ENCODE data around the gene CRTC1.
A peak's percentile ranks its signal among the peaks of the same experiment; 100 is the strongest.
"Not testable (repeated sequence)": the region's sequence is repeated elsewhere in the genome, so short reads cannot be mapped to it uniquely, and the experiment has no call there.

Gene CRTC1

DNA sequence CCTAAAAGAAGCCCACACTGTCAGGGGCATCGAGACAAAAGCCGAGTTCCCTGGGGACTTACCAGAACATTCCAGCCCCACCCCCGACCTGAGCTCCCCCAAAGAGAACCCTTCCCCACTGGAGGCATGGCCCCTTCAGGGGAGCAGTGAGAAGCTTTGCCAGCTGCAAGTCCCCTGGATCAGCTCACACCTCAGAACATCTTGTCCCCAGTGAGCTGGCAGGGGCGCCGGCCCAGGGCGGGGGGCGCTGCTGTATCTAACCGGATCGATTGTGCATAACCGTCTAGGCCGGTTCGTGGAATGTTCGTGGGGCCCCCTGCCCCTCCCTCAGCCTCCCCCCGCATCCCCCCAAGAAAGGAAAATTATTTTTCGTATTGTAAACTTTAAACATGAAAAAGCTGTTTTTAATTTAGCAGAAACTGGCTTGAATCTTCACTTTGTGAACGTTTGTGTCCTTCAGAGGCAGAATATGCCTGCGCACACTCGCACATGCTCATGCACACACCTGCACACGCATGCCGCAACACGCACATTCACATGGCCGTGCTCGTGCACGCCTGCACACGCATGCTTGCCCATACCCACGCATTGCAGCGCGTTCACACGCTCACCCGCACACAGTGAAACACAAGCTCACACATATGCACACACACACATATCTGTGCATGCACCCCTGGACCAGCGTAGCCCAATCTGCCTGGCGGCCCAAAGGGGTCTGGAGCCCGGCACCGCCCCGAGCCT lies 12.0 kb upstream of the CRTC1 start:
- DNase-seq = no peak

DNA sequence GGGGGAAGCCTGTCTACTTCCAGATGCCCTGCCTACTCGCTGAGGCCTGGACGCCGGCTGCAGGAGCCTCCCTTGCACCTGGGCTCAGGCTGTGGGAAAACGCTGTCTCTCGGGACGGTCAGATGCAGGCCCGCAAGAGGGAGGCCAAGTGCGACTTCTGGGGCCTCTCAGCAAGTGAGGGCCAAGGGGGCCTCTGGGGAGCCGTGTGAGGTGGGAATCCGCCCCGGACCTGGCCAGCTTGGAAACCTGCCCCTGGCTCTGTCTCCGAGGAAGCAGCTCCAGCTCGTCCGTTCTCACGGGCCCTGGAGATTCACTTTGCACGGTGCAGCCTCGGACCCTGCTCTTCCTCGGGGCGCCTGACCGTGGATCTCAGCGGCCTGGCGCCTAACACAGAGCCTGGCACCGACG lies 11.4 kb upstream of the CRTC1 start:
- no peak for DNase-seq

DNA sequence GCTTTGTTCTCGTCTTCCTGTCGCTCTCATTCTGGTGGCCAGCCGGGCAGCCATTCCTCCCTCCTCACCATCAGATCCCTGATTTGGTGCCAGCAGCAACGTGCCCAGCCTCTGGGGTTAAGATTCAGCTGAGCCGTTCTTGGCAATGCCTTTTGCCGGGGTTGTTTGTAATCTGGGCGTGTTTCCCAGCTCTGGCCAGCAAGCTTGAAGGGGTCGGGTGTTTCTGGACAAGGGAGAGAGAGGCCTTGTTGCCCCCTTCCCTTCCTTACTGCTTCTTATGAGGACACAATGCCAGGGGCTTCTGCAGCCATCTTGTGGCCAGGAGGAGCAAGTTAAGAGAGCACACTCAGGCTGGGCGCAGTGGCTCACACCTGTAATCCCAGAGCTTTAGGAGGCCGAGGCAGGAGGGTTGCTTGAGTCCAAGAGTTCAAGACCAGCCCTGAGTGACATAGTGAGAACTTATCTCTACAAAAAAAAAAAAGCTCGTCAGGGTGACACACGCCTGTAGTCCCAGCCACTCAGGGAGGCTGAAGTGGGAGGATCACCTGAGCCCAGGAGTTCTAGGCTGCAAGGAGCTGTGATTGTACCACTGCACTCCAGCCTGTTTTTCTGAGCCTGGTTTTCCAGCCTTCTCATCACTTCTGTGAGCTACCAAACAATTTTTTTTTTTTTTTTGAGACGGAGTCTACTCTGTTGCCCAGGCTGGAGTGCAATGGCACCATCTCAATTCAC lies 10.7 kb upstream of the CRTC1 start:
- no peak for DNase-seq

DNA sequence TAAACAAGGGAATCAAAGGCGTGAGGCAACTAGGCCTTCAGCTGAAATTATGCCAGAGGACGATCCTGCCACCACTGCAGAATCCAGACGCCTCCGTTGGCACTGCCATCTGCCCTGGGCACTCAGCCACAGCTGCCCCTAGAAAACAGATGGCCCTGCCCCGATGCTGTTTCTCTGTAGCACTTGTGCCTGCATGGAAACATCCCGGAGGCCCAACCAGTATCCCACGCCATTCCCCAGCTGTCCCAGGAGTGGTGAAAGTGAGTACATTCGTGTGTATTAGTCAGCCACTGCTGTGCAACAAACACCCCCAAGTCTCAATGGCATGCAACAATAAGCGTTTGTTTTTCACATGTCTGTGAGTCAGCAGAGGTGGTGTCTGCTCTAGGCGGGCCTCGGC lies 8.9 kb upstream of the CRTC1 start:
- DNase-seq = no peak

DNA sequence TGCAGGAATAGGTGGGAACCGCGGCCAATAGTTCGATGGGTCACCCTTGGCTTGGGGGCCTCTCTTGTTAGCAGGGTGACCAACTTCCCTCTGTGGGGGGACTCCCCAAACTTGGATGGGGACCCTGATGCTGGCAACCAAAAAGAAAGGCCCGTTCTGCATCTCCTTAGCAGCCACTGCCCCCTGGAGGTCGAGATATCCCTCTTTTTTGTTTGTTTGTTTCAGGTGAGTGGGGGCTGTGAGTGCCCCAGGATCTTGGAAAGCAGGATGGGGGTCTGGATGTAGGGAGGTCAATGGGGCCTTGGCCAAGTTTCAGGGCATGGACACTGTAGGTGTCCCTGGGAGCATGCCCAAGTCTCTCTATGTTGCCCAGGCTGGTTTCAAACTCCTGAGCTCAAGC lies 7.7 kb upstream of the CRTC1 start:
- no peak for DNase-seq

DNA sequence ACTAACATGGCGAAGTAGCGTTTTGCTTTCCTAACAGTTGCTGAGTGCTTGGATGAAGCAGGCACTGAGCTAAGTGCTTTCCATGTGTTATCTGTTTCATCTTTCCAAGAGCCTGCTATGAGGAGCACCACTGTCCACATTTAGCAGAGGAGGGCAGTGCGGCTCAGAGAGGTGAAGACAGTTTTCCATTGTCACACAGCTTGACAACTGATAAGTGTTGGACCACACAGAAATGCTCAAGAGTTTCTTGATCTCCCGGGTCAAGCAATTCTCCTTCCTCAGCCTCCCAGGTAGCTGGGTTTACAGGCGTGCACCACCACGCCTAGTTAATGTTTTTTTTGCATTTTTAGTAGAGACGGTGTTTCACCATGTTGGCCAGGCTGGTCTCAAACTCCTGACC lies 6.8 kb upstream of the CRTC1 start:
- DNase-seq = no peak

DNA sequence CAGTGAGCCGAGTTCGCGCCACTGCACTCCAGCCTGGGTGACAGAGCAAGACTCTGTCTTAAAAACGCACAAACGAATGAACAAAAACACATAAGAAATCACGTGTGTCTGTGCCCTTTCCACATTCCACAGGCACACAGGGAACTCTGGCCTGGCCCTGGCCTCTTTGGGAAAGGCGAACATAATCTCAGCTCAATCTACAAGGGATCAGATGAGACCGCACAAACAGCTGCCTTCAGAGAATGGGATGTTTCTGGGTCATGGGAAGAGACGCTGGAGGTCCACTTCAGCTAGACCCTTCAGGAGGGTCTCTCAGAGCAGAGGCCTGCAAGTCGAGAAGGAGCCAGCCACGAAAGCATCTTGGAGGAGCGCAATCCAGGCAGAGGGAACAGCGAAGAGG lies 6.3 kb upstream of the CRTC1 start:
- DNase-seq = no peak

DNA sequence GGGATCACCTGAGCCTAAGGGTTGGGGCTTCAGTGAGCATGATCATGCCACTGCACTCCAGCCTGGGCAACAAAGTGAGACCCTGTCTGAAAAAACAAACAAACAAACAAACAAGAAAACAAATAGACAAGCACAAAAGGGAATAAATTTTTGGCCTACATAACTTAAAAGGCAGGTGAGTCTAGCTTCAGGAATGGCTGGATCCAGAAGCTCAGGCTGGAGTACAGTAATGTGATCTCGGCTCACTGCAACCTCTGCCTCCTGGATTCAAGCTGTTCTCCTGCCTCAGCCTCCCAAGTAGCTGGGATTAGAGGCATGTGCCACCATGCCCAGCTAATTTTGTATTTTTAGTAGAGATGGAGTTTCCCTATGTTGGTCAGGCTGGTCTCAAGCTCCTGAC lies 3.3 kb upstream of the CRTC1 start:
- not testable (repeated sequence) for DNase-seq

DNA sequence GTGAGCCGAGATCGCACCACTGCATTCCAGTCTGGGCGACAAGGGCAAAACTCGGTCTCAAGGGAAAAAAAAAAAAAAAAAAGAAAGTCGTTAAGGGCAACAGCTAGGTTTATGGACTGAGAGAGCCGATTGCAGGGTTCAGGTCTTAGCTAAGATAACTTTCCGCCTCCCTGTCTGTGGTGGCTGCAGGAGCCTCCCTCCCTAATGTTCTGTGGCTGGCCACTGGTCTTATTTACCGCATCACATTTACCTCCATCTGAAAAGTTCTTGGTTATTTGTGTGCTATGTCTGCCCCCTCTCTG lies 722 bp upstream of the CRTC1 start:
- DNase-seq = no peak

DNA sequence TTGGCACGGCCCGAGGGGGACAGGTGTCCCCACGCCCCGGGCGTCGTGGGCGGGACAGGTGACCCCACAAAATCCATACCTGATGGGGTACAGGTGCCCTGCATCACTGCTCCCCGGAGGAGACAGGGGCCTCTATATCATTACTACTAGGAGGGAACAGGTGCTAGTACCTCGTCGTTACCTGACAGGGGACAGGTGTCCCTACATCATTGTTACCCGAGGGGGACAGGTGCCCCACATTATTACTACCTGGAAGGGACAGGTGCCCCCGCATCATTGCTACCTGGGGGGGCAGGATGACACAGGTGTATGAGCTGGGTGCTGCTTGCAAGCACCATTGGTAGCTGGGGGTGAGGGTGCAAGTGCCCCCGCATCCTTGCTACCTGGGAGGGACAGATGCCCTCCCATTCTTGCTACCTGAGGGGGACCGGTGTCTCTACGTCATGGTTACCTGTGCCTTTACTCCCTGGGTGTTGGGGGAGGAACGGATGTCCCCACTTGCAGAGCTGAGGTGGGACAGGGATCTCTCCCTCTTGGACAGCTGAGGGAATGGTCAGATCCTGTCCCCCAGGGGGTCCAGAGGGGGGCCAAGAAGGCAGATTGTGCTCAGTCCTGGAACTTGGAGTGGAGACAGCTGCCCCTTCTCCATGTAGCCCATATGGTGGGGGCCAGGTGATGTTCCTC lies 620 bp downstream of the CRTC1 start:
- DNase-seq = no peak

DNA sequence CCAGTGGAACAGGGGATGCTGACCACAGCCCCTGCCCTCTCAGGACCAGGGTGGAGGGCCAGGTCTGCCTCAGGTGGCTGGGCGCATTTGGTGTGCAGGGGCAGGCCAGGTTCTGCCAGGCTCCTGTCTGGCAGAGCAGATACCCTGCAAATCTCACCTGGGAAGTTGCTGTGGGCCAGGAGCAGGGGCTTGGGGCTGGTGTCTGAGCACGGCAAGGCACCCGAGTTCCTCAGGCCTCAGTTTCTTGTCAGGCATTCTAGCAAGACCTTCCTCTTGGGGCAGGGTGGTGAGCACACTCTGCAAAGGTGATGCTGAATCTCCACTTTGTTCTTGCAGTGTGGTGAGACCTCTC lies 1.1 kb downstream of the CRTC1 start:
- no peak for DNase-seq

DNA sequence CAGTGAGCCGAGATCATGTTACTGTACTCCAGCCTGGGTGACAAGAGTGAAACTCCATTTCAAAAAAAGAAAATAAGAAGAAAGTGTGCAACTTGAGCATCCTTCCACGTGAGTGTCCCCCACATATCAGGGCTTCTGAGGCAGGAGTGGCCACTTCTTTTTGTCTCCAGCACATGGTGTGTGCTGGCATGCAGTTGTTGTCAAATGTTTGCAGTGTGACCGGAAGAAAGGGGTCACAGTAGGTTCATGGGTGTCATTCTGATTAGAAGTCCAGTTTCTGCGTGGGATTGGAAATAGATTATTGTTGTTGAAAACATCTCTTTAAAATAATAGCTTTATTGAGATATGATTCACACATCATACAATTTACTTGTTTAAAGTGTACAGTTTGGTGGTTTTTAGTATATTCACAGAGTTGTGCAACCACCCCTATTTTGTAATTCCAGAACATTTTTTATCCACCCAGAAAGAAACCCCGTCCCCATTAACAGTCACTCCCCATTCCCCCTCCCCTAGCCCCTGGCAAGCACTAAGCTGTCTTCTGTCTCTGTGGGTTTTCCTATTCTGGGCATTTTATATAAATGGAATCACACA lies 2.2 kb downstream of the CRTC1 start:
- no peak for DNase-seq

DNA sequence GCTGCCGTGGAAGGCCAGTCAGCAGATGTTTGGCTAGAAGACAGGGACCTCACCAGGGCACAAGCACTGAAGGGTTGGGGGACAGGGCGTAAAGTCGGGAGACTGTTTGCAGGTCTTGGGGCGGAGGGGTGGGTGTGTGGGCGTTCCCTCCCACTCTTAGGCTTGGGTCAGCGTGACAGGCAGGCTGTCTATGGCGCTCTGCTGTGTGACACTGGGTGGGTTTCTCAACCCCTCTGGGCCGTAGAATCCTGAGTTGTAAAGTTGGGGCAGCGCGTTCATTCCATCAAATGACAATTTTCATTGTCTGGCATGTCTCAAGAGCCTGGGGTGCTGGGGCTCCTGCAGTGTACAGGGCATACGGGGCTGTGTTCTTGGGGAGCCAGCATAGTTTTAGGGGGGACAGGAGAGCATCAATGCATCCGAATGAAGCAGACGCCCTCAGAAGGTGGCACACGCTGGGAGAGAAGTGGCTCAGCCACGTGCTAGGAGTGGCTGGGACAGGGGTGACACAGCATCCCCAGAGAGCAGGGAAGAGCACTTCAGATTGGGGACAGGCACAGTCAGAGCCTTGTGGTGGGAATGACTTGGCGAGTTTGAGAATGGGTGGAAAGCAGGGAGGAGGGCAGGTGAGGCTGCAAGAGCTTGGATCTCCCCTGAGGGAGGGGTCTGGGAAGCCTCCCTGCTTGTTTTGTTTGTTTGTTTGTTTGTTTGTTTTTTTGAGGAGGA lies 4.4 kb downstream of the CRTC1 start:
- DNase-seq = no peak

DNA sequence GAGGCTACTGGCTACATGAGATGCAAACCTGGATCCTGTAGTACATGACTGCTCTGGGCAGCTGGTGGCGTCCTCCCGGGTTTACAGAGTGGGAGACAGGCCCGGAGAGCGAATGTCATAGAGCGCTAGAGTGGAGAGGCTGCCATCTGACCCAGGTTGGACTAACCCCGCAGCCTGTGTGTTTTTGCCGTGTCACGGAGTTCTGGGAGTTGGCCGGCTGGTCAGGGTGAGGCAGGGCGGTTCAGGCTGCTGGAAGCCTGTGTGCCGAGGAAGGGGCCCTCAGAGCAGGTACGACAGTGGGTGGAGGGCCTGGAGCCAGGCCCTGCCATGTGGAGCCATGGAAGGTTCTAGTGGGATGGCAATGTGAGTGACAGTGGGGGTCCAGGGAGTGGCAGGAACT lies 12.5 kb downstream of the CRTC1 start:
- DNase-seq = no peak

DNA sequence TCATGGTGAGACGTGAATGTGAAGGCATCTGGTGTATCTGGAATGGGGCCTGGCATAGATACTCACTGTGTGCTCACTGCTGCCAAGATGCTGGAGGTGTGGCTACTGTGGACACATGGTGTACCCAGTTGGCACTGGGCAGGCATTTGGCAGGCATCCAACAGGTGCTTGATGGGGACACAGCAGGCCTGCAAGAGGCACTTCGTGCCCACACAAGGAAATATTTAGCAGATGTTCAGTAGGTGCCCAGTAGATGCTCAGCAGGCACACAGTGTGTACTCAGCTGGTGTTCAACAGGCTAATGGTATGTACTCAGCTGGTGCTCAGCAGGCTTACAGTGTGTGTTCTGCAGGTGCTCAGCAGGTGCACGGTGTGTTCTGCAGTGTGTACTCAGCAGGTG lies 14.2 kb downstream of the CRTC1 start:
- DNase-seq = peak; percentile 79

DNA sequence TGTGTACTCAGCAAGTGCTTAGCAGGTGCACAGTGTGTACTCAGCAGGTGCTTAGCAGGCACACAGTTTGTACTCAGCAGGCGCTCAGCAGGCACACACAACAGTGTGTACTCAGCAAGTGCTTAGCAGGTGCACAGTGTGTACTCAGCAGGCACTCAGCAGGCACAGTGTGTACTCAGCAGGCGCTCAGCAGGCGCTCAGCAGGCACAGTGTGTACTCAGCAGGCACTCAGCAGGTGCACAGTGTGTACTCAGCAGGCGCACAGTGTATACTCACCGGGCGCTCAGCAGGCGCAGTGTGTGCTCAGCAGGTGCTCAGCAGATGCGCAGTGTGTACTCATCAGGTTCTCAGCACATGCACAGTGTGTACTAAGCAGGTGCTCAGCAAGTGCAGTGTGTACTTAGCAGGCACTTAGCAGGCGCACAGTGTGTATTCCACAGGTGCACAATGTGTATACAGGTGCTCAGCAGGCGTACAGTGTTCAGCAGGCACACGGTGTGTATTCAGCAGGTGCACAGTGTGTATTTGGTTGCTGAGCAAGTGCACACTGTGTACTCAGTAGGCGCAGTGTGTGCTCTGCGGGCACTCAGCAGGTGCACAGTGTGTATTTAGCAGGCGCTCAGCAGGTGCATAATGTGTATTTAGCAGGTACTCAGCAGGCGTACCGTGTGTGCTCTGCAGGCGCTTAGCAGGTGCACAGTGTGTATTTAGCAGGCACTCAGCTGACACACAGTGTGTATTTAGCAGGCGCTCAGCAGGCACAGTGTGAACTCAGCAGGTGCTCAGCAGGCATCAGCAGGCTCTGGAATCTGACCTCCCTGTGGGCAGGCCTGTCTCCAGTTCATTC lies 15.1 kb downstream of the CRTC1 start:
- no peak for DNase-seq

DNA sequence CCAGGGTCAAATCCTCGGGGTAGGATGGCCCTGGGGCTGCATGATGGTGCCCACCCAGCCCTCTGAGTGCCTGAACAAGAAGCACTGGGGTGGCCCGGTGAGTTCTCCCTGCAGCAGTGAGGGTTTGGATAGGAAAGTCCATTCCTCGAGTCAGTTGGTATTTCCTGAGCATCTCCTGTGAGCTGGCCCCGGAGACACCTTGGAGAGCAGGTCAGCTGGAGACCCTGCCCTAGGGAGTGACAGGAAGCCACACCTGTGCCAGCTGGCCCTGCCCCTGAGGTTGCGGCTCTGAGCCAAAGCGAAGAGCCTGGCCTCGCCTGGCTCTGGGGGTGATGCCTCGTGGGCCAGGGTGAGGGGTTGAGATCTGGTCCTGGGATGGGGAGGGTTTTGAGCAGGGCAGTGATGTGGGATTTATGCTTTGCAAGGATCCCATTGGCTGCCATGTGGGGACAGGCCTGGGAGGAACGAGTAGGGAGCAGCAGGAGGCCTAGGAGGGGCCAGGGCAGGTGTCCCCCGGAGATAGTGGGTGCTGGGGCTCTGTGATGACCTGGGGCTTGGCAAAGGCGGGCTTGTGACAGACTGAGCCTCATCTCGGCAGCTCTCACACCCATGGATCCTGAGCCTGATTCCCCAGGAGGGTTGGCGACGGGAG lies 16.0 kb downstream of the CRTC1 start:
- no peak for DNase-seq

DNA sequence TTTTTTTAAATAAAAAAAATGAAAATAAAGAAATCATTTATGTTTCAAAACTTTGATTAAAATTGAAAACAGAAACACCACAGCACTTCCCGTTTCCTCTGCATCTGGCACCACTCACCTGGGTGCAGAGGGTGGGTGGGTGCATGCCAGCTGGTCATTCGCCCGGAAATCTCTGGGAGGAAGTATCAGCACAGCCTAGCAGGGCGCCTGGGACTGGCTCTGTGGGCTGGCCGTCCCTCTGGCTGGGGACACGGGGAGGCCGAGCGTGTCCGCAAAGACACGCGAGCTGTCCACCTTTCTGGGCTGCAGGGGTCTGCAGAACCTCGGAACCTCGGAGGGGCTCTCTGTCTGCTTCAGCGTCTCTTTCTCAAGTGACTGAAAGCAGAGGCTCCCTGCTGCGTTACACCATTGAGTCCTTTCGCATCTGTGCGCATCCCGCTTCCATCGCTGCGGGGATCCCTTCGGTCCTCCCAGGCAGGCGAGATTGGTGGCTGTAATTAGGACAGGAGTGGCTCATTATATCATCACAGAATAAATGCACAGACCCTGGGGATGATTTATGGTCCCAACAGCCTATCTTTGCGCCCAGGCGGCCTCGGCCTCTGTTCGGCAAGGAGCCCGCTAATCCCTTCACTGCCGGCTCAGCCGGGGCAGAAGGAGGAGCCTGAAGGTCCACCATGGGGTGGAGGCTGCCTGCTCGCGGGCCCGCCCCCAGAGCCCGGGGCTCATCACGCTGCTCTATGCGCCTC lies 17.2 kb downstream of the CRTC1 start:
- peak; percentile 93 for DNase-seq

DNA sequence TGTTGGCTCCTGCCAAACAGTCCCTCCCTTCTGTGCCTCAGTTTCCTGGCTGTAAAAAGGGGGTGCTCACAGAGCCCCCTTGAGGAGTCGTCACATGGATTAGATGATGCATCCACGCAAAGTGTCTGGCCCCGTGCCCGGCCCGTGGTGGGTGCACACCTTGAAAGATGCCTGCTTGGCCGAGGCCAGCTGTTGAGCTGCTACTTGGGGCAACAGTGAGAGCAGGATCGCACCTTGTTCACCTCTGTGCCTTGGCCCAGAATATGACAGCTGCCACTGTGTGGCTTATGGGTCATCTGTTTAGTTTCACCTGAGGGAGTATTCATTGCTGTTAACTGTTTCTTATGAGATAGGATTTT lies 17.7 kb downstream of the CRTC1 start:
- peak; percentile 67 for DNase-seq

DNA sequence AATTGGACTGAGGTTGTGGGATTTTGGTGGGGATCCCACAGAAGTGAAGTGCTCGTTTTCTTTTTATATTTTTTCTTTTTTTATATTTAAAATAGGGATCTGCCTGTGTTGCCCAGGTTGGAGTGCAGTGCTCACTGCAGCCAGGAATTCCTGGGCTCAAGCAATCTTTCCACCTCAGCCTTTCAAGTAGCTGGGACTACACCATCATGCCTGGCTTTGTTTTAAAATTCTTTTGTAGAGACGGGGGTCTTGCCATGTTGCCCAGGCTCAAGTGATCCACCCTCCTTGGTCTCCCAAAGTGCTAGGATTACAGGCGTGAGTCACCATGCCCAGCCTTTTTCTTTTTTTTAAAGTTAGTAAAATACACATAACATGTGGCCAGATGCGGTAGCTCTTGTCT lies 20.6 kb downstream of the CRTC1 start:
- no peak for DNase-seq

DNA sequence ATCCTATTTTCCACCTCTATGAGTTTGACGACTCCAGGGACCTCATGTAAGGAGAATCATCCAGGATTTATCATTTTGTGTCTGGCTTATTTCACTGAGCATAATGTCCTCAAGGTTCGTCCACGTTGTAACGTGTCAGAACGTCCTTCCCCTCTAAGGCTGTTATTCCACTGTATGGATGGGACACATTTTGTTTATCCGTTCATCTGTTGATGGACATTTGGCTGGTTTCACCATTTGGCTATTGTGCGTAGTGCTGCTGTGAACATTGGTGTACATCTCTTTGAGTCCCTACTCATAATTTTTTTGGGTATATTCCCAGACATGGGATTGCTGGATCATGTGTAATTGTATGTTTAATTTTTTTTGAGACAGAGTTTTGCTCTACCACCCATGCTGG lies 21.5 kb downstream of the CRTC1 start:
- no peak for DNase-seq

All from COR-L47 (cell line).